GM19035 (cell line): ENCODE measurements around the gene TTF2.
"Not testable (repeated sequence)": the region's sequence is repeated elsewhere in the genome, so short reads cannot be mapped to it uniquely, and the experiment has no call there.

ENCODE experiments used
- ATAC-seq: cut with Tn5 transposase; IDR thresholded peaks from one replicate; pipeline ENCODE4 v1.9.1; 2021; ENCODE audit not compliant: unreplicated experiment

Gene TTF2

DNA sequence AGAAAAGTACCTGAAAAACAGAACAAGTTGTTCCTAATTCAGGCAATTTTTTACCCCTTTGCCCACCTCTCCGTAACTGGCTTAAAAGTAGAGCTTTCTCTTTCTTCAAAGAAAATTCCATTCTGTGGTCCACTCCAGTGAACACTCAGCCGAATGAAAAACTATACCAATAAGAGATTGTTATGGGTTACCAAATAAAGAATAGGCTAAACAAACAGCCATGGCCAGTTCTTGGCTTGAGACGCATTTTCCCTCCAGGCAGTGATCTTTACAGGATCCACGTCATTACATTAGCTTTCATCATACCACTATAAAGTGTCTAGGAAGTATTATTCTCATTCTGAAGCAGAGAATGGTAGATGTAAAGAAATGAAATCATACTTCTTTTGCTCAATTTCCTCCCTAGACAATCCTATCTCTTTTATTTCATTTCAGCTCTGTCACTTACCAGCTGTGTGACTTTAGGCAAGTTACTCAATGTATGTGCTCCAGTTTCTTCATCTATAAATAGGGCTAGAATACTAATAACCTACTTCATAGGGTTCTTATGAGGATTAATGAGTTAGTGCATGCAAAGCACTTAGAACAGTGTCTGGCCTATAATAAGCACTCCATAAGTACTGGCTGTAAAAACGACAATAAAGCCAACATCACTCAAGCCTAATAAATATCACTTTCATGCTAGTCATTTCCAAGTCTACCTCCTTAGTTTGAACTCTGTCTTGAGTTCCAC is 87.9 kb downstream of the TTF2 start:
- ATAC-seq: no peak

GRCh38 chr1:117150316-117150715 is 90.2 kb downstream of the TTF2 start:
- no peak for ATAC-seq

DNA sequence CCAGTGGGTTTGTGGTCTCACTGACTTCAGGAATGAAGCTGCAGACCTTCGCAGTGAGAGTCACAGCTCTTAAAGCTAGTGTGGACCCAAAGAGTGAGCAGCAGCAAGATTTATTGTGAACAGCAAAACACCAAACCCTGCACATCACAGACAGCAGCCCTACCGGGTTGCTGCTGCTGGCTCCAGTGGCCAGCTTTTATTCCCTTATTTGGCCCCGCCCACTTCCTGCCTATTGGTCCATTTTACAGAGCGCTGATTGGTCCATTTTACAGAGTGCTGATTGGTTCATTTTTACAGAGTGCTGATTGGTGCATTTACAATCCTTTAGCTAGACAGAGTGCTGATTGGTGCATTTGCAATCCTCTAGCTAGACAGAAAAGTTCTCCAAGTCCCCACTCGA is 91.2 kb downstream of the TTF2 start:
- ATAC-seq: not testable (repeated sequence)
